GM19238 (cell line): ENCODE measurements around the gene VSTM4.

Experiments
- DNase-seq: peaks from one replicate; pipeline ENCODE4 v3.0.0; 2011; ENCODE audit warnings: low spot score; ENCODE audit not compliant: insufficient read length

The VSTM4 gene

DNA sequence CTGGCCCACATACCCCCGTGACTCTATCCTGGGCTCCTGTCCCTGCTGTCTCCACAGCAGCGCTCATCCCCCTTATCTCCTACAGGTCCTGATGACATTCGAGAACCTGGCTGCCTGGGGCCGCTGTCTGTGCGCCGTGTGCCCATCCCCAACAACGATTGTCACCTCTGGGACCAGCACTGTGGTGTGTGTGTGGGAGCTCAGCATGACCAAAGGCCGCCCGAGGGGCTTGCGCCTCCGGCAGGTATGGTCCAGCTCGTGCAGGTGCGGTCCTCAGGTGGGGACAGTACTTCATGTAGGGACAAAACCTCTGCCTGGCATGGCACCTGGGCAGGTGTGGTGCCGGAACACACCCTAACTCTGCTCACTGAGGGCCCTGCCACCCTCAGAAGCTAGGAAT, 145.3 kb downstream of the VSTM4 start:
- no peak for DNase-seq

DNA sequence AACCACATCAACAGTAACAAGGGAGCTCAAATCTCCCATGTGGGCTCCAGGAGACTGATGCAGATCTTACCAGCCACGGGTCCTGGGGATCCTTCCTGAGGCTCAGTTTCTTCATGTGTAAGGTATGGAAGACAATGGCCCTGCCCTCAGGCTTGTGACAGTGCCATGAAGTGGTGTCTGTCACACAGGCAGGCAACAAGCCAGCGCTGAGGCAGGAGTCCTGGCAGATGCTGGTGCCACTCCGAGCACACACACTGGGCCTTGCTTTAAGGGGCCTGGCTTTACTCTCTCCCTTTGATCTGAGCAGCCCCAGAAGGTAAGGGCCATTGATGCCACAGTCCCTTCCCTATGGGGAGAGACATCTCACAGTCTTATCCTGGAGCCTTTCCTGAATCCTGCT, 147.3 kb downstream of the VSTM4 start:
- DNase-seq: no peak

DNA sequence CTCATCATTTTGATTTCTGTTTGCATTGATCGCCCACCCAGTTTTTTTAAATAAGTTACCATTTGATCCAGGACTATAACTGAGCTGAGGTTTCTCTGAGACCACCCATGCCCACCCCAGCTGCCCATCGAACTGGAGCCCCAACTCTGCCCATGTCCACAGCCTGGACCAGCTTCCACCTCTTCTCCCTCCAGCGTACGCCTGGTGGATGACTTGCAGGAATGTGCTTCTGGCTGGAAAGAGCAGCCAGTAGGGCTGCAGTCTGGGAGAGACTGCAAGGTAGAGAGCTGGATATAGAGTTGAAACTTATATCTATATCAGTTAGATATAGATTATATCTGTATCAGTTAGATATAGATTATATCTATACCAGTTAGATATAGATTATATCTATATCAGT, 149.9 kb downstream of the VSTM4 start:
- no peak for DNase-seq
